Adrenal gland (tissue), 19 donors: Measurements from ENCODE around the gene B3GNT4. TPM values are rescaled to one million over a fixed set of nuclear protein-coding genes. Genes with fewer than 3 reads are reported as not detected.

Experiments used
- DNase-seq, 7 donors: peaks; one replicate each; pipeline ENCODE4 v3.0.0-alpha.2; 2019 to 2020
- H3K27ac ChIP-seq, 5 donors: fragments of 200-600 bp; sonication (generic) in 4 of 5; 1 replicate in 3 of 5; 2 replicates in 2 of 5; pipeline versions ENCODE4 v1.5.1 to v1.8.0; 2016 to 2020; ENCODE audit warnings: mild to moderate bottlenecking in 1 of 5
- H3K27me3 ChIP-seq: fragments of 200-600 bp; 2 replicates; pipeline ENCODE4 v1.8.0; 2021
- H3K36me3 ChIP-seq, 2 donors: fragments of 200-600 bp; replicated peaks in 1 of 2; 1 replicate in 1 of 2; 2 replicates in 1 of 2; pipeline versions ENCODE4 v1.5.1 to v1.8.0; 2018 to 2022
- H3K4me1 ChIP-seq, 2 donors: fragments of 200-600 bp; replicated peaks in 1 of 2; 1 replicate in 1 of 2; 2 replicates in 1 of 2; pipeline versions ENCODE4 v1.5.1 to v1.8.0; 2018 to 2021
- H3K4me3 ChIP-seq, 4 donors: fragments of 200-600 bp; sonication (generic) in 3 of 4; one replicate each; pipeline ENCODE4 v1.5.1; 2016 to 2018
- H3K9me3 ChIP-seq, 3 donors: fragments of 200-600 bp; sonication (generic) in 1 of 3; replicated peaks in 1 of 3; 1 replicate in 2 of 3; 2 replicates in 1 of 3; pipeline versions ENCODE4 v1.5.1 to v1.8.0; 2016 to 2021
- CTCF ChIP-seq, 6 experiments: fragments of 450-650 bp in 4 of 6; fragments of 200-600 bp in 2 of 6; sonication (generic) in 1 of 6; IDR thresholded peaks; 1 replicate in 5 of 6; 2 replicates in 1 of 6; pipeline versions ENCODE4 v1.5.1 to v1.8.0; 2016 to 2021; ENCODE audit warnings: antibody characterized with exemption in 6 of 6, mild to moderate bottlenecking in 2 of 6, moderate library complexity in 1 of 6
- POLR2A ChIP-seq, 2 donors: fragments of 450-650 bp; IDR thresholded peaks; one replicate each; pipeline ENCODE4 v1.6.1; 2017; ENCODE audit warnings: antibody characterized with exemption in 2 of 2, mild to moderate bottlenecking in 2 of 2, moderate library complexity in 1 of 2
- WGBS, 4 donors: extraction: QIAGEN DNeasy Blood & Tissue Kit in 2 of 4; methylation state at CpG; one replicate each; pipeline versions ENCODE4 v1.1.5 to v1.1.7; 2013 to 2017; 5-methylcytosine and 5-hydroxymethylcytosine counted together
- intact Hi-C, 2 donors: fragments of 100-400 bp; cut with DNase I; formaldehyde crosslinking; loops; one replicate each; pipeline versions ENCODE4 v1.14.1 to v1.15.0; 2022 to 2023
- long read RNA-seq, 10 donors: library from polyadenylated mRNA in 3 of 10; unstranded in 2 of 10; stranded (forward) in 1 of 10; transcript quantifications; one replicate each; pipeline ENCODE4 v2.0.0 and lab custom pipeline, GENCODE V29; 2021 to 2026
- polyA plus RNA-seq, 3 donors: library from polyadenylated mRNA; stranded (reverse); fragments of 200-250 nt in 2 of 3; fragments of 350-450 nt in 1 of 3; fragmentation: Illumina TruSeq in 1 of 3; extraction: RNeasy Lipid Tissue Mini Kit (QIAGEN cat#74804) in 1 of 3; gene quantifications; one replicate each; pipeline ENCODE4 v1.2.3, GENCODE V29; 2013 to 2014
- total RNA-seq, 9 donors: library from RNA; depleted of rRNA in 4 of 9; stranded (reverse); fragments of >200 nt in 4 of 9; fragments of 120-200 nt in 1 of 9; fragmentation: NEBNext Ultra II Directional in 1 of 9; extraction: Animal tissue kit (Norgen Biotek cat#: 25700) in 1 of 9; gene quantifications; one replicate each; pipeline versions ENCODE4 v1.1.0 to v1.2.4, GENCODE V29; 2013 to 2023
- donor health status: healthy with polysubstance abuse.
- donor health status: Bipolar disorder and iron deficiency.
- donor health status: DM: yes; HTN: yes; CAD: no.
- donor health status: DM: no; HTN: no; CAD: no.
- donor health status: DM: no; HTN: no; CAD: no.
- donor health status: DM: yes; HTN: yes; CAD: no.

B3GNT4 gene
- total RNA-seq (1 to 10 TPM in 2 of 9 donors, under 1 TPM in 2, not detected in 5; 0.17 to 4.0 (median 0.68) TPM), polyA plus RNA-seq (1 to 10 TPM in 2 of 3 donors, under 1 TPM in 1; 0.74 to 1.9 (median 1.1) TPM)
- long read RNA-seq, donor 1 = 0 reads
- long read RNA-seq, donor 2 = 0 reads
- long read RNA-seq, donor 3, partial matches to known transcripts = 5 of 35 reads
- long read RNA-seq, donor 3, other reads (novel, unspliced or antisense) = 30 of 35 reads
- long read RNA-seq, donor 4 = 0 reads
- long read RNA-seq, donor 5 = 0 reads
- long read RNA-seq, donor 6, partial matches to known transcripts = 0 of 2 reads
- long read RNA-seq, donor 6, other reads (novel, unspliced or antisense) = 0 of 2 reads
- long read RNA-seq, donor 7 = 0 reads
- long read RNA-seq, donor 8 = 0 reads
- long read RNA-seq, donor 9 = 0 reads
- long read RNA-seq, donor 10, partial matches to known transcripts = 10 of 39 reads
- long read RNA-seq, donor 10, other reads (novel, unspliced or antisense) = 28 of 39 reads

DNA sequence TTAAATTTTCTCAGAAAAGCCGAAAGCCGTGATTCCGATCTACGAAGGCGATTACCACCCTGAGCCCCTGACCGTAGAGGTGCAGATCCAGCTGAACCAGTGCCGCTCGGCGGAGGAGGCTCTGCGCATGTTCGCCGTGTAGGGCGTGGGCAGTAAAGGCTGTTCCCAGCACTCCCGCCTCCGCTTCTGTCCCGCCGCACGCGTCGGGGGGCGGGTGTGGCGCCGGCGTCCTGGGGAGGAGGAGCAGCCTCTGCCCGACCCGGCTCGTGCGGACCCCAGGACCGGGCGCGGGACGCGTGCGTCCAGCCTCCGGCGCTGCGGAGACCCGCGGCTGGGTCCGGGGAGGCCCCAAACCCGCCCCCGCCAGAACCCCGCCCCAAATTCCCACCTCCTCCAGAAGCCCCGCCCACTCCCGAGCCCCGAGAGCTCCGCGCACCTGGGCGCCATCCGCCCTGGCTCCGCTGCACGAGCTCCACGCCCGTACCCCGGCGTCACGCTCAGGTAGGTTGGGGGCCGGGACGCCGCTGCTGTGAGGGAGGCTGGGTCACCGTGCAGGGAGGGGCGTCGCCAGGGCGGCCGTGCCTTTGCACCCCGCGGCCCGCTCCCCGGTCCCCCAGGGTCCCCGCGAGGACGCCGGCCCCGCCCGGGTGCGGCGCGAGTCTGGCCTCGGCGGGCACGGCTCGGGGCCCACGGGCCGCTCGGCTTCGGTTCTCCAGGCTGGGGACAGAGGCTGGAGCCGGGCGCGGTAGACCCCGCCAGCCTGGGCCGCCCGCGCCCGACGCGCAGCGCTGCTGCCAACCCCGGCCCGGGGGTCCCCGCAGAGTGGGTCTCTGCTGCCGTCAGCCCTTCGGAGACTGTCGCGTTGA, at the start of gene B3GNT4:
B3GNT4 (plus strand) TSS at position 409 of the 866 bp plus-strand sequence. CDS start 910 bp downstream, outside the sequence.
- TF ChIP-seq CTCF (IDR thresholded peaks at IDR 0.05) (no peak), POLR2A (IDR thresholded peaks at IDR 0.05) (no peak)
- Histone ChIP-seq H3K9me3 (no peaks in the 10 kb centered on the region), H3K27me3 (peaks cover 29% of the 10 kb centered on the region), H3K4me3 (peak within 1 kb of the TSS in 2 of 4 donors; percentile 29 to 79), H3K4me1 (peaks cover 8% of the 10 kb centered on the region in 2 donors), H3K27ac (no peak within 1 kb of the TSS), H3K36me3 (peaks cover 0 to 18% of the 10 kb centered on the region in 2 donors)
- WGBS, 4 donors = 0 to 1% (median 0%) methylated on average over 1 to 104 of the region's 104 CpGs
- peak in 6 of 7 donors; percentile 41 to 78 (median 53) for DNase-seq
- intact Hi-C loops = no loop called here

- Histone ChIP-seq H3K4me3 (no peak overlapping the region), H3K4me1 (no peaks in the 10 kb centered on the region), H3K36me3 (no peaks in the 10 kb centered on the region), H3K27ac (no peak overlapping the region), H3K9me3 (no peaks in the 10 kb centered on the region), H3K27me3 (no peaks in the 10 kb centered on the region)
- TF ChIP-seq CTCF (IDR thresholded peaks at IDR 0.05) (no peak), POLR2A (IDR thresholded peaks at IDR 0.05) (no peak)
- WGBS, 4 donors = 82 to 88% (median 85%) methylated on average over 10 of the region's 10 CpGs
- no peak for DNase-seq
- intact Hi-C loops = no loop called here
These were observed 47.8 kb upstream of the B3GNT4 start for GRCh38 chr12:122155705-122156104.

GRCh38 chr12:122158700-122159285, 44.7 kb upstream of the B3GNT4 start:
- Histone ChIP-seq H3K9me3 (no peaks in the 10 kb centered on the region), H3K27ac (no peak overlapping the region), H3K36me3 (no peaks in the 10 kb centered on the region), H3K4me1 (no peaks in the 10 kb centered on the region), H3K27me3 (no peaks in the 10 kb centered on the region), H3K4me3 (no peak overlapping the region)
- DNase-seq = no peak
- intact Hi-C loops = no loop called here
- WGBS, 4 donors = 85 to 92% (median 89%) methylated on average over 7 of the region's 7 CpGs
- TF ChIP-seq CTCF (IDR thresholded peaks at IDR 0.05) = no peak

DNA sequence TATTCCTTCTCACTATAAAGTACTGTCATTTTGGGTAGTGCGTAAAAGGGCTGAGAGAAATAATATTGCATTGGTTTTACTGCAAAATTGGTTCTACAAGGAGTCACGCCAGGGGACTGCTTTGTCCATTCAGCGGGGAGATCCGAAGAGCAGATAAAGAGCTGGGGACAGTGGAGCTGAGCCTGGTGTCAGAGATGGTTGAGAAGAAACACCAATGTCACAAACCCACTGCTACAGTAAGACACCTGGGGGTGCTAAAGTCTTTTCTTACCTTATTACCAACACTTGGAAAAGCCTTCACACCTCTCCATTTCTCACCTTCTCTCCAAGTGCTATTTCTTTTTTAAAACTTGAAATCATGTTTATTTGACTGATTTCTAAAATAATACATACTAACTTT, 43.6 kb upstream of the B3GNT4 start:
- no peaks in the 10 kb centered on the region for H3K27me3 ChIP-seq
- no peaks in the 10 kb centered on the region for H3K4me1 ChIP-seq
- H3K36me3 ChIP-seq = no peaks in the 10 kb centered on the region
- DNase-seq = no peak
- H3K9me3 ChIP-seq = no peaks in the 10 kb centered on the region
- WGBS, 4 donors = 60 to 79% (median 72%) methylated on average over 4 of the region's 4 CpGs
- no peak for TF ChIP-seq CTCF (IDR thresholded peaks at IDR 0.05)
- no peak for TF ChIP-seq POLR2A (IDR thresholded peaks at IDR 0.05)
- no peak overlapping the region for H3K4me3 ChIP-seq
- intact Hi-C loops = no loop called here
- no peak overlapping the region for H3K27ac ChIP-seq
